ENCODE results near the gene CPN2.

CPN2 gene

GRCh38 chr3:194379651-194380050 lies 28.5 kb upstream of the CPN2 start:
- DNase-seq = peak; percentile 43

GRCh38 chr3:194379231-194379630 lies 28.1 kb upstream of the CPN2 start:
- no peak for DNase-seq

GRCh38 chr3:194377708-194378107 lies 26.6 kb upstream of the CPN2 start:
- DNase-seq = no peak

- DNase-seq = no peak
These were observed 25.1 kb upstream of the CPN2 start for GRCh38 chr3:194376241-194376560.

- no peak for DNase-seq
These were observed 24.5 kb upstream of the CPN2 start for GRCh38 chr3:194375473-194376240.

- no peak for DNase-seq
These were observed 23.8 kb upstream of the CPN2 start for GRCh38 chr3:194374935-194375334.

- DNase-seq = no peak
These were observed 22.8 kb upstream of the CPN2 start for GRCh38 chr3:194373899-194374298.

GRCh38 chr3:194373028-194373427 lies 21.9 kb upstream of the CPN2 start:
- no peak for DNase-seq

GRCh38 chr3:194370753-194371152 lies 19.6 kb upstream of the CPN2 start:
- DNase-seq = no peak

- DNase-seq = no peak
These were observed 18.6 kb upstream of the CPN2 start, which contains the start of gene LRRC15 for GRCh38 chr3:194369522-194370279. Gene LRRC15 (minus strand): TSS chr3:194369743. CDS start chr3:194361043, 8,700 bp downstream.

- no peak for DNase-seq
These were observed 17.8 kb upstream of the CPN2 start for GRCh38 chr3:194368918-194369317.

GRCh38 chr3:194367992-194368841 lies 17.1 kb upstream of the CPN2 start:
- no peak for DNase-seq

- DNase-seq = no peak
These were observed 14.9 kb upstream of the CPN2 start for GRCh38 chr3:194365978-194366490.

GRCh38 chr3:194365526-194365925 lies 14.4 kb upstream of the CPN2 start:
- DNase-seq = no peak

- DNase-seq = no peak
These were observed 13.7 kb upstream of the CPN2 start for GRCh38 chr3:194364652-194365434.

GRCh38 chr3:194364314-194364651 lies 13.2 kb upstream of the CPN2 start:
- no peak for DNase-seq

GRCh38 chr3:194360568-194360967 lies 9.4 kb upstream of the CPN2 start:
- no peak for DNase-seq

GRCh38 chr3:194357681-194358080 lies 6.6 kb upstream of the CPN2 start:
- DNase-seq = no peak

- no peak for DNase-seq
These were observed 4.3 kb upstream of the CPN2 start for GRCh38 chr3:194355379-194355778.

GRCh38 chr3:194354315-194354714 lies 3.2 kb upstream of the CPN2 start:
- DNase-seq = no peak

GRCh38 chr3:194352667-194353246 lies 1.6 kb upstream of the CPN2 start:
- no peak for DNase-seq

- no peak for DNase-seq
These were observed 916 bp upstream of the CPN2 start for GRCh38 chr3:194351952-194352536.
